ENCODE results near the gene FOXP4.
"Not testable (repeated sequence)": the region's sequence is repeated elsewhere in the genome, so short reads cannot be mapped to it uniquely, and the experiment has no call there.

The FOXP4 gene

DNA sequence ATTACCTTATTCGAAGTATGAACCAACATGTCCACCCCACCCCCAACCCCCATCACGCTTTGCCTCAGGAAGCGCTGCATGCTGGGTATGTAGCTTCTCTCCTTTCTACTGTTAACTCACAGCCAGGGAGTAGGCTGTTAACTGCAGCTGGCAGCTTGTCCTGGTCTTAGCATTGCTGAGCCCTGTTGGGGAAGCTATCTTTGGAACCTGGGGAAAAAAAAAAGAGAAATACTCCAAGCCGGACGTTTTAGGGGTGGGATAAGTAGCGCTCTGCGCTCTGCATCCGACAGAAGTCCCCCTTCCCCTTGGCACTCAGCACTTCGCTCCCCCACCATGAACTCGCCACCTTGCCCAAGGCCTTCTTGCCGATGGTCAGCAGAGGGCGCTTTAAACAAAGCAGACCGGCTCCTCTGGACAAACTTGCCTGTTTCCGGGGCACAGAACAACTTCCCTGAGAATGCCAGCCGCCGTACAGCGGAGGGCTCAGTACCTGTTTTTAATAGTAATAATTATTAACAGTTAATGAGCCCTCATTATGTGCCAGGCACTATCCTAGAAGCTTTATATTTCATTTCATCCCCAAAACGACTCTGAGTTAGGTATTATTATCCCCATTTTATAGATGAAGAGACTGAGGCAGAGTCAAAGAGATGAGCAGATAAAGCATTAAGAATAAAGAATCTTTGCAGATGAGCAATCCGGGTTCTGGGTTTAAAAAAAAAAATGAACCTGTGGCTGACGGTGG lies 56.9 kb downstream of the FOXP4 start:
- peak; percentile 79 for DNase-seq

- DNase-seq, result no peak
Observed at GRCh38 chr6:41604006-41604405, 57.8 kb downstream of the FOXP4 start.

- DNase-seq, result no peak
Observed at GRCh38 chr6:41605649-41606048, 59.5 kb downstream of the FOXP4 start.

- no peak for DNase-seq
Observed at GRCh38 chr6:41607036-41607435, 60.9 kb downstream of the FOXP4 start.

DNA sequence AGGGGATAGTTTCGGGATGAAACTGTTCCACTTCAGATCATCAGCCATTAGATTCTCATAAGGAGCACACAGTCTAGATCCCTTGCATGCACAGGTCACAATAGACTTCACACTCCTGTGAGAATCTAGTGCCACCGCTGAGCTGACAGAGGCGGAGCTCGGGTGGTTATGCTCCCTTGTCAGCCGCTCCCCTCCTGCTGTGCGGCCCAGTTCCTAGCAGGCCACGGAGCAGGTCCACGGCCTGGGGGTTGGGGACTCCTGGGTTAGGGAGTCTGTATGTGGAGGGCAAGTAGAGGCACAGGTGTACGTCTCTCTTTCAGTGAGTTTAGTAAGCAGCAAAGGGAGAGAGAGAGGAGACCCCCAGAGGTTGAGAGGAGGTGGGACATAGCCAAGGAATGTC lies 61.6 kb downstream of the FOXP4 start:
- no peak for DNase-seq

- no peak for DNase-seq
Observed at GRCh38 chr6:41608443-41609151, 62.4 kb downstream of the FOXP4 start.

DNA sequence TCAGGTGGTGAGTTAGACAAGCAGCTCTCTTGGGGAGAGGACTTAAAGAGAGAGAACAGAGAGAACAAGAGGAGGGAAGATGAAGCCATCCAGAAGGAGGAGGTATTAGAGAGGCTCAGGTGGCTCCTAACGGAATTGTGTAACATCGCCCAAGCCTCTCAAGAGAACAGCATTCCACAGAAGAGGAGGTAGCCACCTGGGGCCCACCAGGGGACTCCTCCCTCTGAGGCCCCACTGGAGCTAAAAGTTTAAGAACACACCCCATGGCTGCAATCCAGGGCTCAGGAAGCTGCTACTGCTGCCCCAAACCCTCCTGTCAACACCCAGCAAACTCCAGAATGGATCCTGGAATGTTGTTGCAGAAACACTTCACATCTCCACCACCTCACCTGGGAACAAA lies 68.5 kb downstream of the FOXP4 start:
- DNase-seq, result no peak

GRCh38 chr6:41615311-41615710 lies 69.1 kb downstream of the FOXP4 start:
- DNase-seq, result no peak

DNA sequence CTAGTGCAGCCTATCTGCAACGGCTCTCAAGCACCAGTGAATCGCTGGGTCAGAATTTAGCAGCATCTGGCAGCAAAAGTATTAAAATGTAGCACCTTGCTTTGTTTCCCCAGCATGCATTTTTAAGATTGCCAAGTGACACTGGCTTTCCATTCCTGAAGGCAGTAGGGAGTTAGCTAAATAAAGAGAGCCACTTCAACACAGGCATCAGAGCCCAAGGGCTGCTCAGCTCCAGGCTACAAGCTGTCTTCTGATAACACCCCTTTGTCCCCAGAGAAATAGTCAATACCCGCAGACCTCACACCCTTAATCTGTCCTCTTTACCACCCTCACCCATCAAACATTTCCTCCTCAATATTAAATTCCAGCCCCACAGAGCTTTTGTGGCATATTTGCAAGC lies 72.4 kb downstream of the FOXP4 start:
- DNase-seq, result no peak

GRCh38 chr6:41619193-41619592 lies 73.0 kb downstream of the FOXP4 start:
- not testable (repeated sequence) for DNase-seq

- DNase-seq, result no peak
Observed at GRCh38 chr6:41621367-41621766, 75.2 kb downstream of the FOXP4 start.

DNA sequence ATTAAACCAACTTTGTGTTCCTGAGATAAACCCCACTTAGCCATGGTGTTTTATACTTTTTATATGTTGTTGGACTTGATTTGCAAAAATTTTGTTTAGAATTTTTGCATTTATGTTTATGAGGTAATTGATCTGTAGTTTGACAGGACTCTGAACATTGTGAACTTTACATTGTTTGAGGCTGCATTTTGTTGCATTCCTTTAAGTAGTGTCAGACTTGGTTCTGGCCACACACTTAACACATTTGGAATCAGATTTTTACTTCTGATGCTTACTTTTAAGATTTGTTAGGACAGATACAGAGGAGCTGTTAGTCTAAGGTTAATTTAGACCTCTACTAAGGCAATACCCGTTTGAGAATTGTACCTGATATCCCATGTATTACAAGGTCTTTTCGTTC lies 75.6 kb downstream of the FOXP4 start:
- no peak for DNase-seq

GRCh38 chr6:41622206-41622988 lies 76.2 kb downstream of the FOXP4 start:
- no peak for DNase-seq

DNA sequence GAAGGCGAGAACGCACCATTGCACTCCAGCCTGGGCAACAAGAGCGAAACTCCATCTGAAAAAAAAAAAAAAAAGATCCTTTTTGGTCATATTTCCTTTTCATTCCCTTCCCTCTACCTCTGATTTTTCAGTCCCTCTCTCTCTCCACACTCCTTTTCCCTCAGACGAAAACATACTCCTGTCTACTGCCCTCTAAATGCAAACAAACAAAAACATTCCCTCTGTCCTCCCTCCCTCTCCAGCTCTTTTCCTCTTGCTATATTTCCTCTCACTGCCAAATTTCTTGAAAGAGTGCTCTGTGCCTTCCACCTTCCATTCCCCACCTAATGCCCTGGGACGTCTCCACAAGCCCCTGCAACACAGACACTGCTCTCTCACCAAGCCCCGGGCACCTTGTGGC lies 77.1 kb downstream of the FOXP4 start:
- no peak for DNase-seq

GRCh38 chr6:41624621-41625380 lies 78.6 kb downstream of the FOXP4 start:
- no peak for DNase-seq

DNA sequence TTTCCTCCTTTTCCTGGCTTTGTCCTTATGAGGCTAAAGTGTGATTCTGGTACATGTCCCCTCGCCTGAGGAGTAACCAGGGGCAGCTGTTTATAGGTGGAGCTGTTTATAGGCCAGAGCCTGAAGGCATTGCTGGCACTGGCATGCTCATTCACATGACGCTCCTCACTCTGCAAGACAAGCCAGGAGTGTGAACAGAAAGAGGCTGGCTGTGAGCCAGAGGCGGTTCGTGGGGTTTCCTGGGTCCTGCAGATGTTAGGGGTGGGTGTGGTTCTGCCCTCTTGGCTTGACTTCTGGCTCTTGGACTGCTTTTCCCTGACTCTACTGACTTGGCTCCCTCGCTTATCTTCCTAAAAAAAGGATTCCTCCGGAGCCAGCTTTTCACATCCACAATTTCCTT lies 79.3 kb downstream of the FOXP4 start:
- no peak for DNase-seq

- no peak for DNase-seq
Observed at GRCh38 chr6:41626022-41626421, 79.8 kb downstream of the FOXP4 start.

DNA sequence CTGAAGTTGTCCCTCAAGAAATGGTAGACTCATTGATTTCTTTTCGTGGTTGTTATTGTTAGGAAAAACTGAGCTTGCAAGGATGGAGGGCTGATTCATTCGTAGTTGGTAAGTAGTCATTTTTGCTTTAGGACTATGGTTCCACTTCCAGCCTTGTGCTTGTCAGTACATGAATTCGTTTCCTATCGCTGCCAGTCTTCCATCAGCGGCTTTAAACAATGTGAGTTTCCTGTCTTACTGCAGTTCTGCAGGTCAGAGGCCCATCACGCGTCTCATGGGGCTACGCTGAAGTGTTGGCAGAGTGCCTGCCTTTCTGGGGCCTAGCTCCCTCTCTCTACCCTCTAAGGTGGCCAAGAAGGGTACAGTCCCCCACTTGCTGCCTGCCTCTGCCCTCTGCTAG lies 80.7 kb downstream of the FOXP4 start:
- no peak for DNase-seq

GRCh38 chr6:41629128-41629527 lies 82.9 kb downstream of the FOXP4 start:
- DNase-seq, result no peak

- DNase-seq, result no peak
Observed at GRCh38 chr6:41630069-41630468, 83.9 kb downstream of the FOXP4 start.

GRCh38 chr6:41630946-41631345 lies 84.8 kb downstream of the FOXP4 start:
- no peak for DNase-seq

GRCh38 chr6:41633056-41633634 lies 87.0 kb downstream of the FOXP4 start:
- DNase-seq, result no peak

- no peak for DNase-seq
Observed at GRCh38 chr6:41634657-41635056, 88.5 kb downstream of the FOXP4 start.

All from NCI-H774 (cell line).